Spinal cord (tissue), 4 donors: ENCODE data around the gene PURA. TPM values are rescaled to one million over a fixed set of nuclear protein-coding genes. Genes with fewer than 3 reads are reported as not detected.

Source experiments
- polyA plus RNA-seq, 2 donors: library from polyadenylated mRNA; unstranded; fragments of 120-200 nt; gene quantifications; one replicate each; pipeline ENCODE4 v1.2.1, GENCODE V29; 2013; ENCODE audit not compliant: insufficient read length in 2 of 2
- total RNA-seq, 2 donors: library from RNA; depleted of rRNA in 1 of 2; stranded (reverse); fragments of 120-200 nt in 1 of 2; fragments of >200 nt in 1 of 2; gene quantifications; one replicate each; pipeline versions ENCODE4 v1.2.3 to v1.2.4, GENCODE V29; 2013 to 2014

The PURA gene
- total and polyA plus RNA-seq, 4 donors: 9.6 to 35.9 (median 16.5) TPM

Other genes starting within 250 kb of the PURA start
- 1 to 10 TPM; 2.4 to 4.6 TPM for gene NRG2, start 70.8 kb upstream of the PURA start, total RNA-seq
- gene NRG2, start 70.8 kb upstream of the PURA start, polyA plus RNA-seq: 10 to 100 TPM in 1 of 2 donors, 1 to 10 TPM in 1; 10.0 to 11.5 TPM
- gene IGIP, start 11.8 kb downstream of the PURA start, total RNA-seq: 10 to 100 TPM in 1 of 2 donors, 1 to 10 TPM in 1; 9.6 to 34.4 TPM
- 10 to 100 TPM; 11.1 to 14.0 TPM for gene IGIP, start 11.8 kb downstream of the PURA start, polyA plus RNA-seq
- 10 to 100 TPM; 12.7 to 42.0 TPM for gene CYSTM1, start 61.1 kb downstream of the PURA start, total RNA-seq
- gene CYSTM1, start 61.1 kb downstream of the PURA start, polyA plus RNA-seq: 10 to 100 TPM; 25.2 to 27.2 TPM
- gene PFDN1, start 189.0 kb downstream of the PURA start, total RNA-seq: 10 to 100 TPM; 57.0 to 68.3 TPM
- 100 to 1,000 TPM; 123 to 127 TPM for gene PFDN1, start 189.0 kb downstream of the PURA start, polyA plus RNA-seq
- gene HBEGF, start 232.5 kb downstream of the PURA start, total RNA-seq: 10 to 100 TPM; 12.3 to 30.0 TPM
- gene HBEGF, start 232.5 kb downstream of the PURA start, polyA plus RNA-seq: 10 to 100 TPM; 21.2 to 21.9 TPM
- gene SLC4A9, start 246.1 kb downstream of the PURA start, total RNA-seq: under 1 TPM; 0.30 to 0.39 TPM
- gene SLC4A9, start 246.1 kb downstream of the PURA start, polyA plus RNA-seq: 1 to 10 TPM in 1 of 2 donors, under 1 TPM in 1; 0.29 to 1.9 TPM